HCT116 (cell line): ENCODE data around the gene MOCS2. TPM values are rescaled to one million over a fixed set of nuclear protein-coding genes. Genes with fewer than 3 reads are reported as not detected.

Source experiments
- ATAC-seq: fragments of 200-7000 bp; cut with Tn5 transposase; 2 replicates; pipeline ENCODE4 v1.9.1; 2020; ENCODE audit warnings: mild to moderate bottlenecking, moderate library complexity
- BruUV-seq: library from RNA; stranded (reverse); fragments of 400-500 nt; replicated peaks from 2 replicates; lab custom pipeline; 2021; lab: Mats Ljungman, UMichigan
- CTCF ChIA-PET: fragments of 300-600 bp; sonication (Branson Sonifier 250); formaldehyde crosslinking; loops from one replicate; lab custom pipeline; 2021; ENCODE audit warnings: antibody characterized with exemption; lab: Charles Lee
- POLR2A ChIA-PET: fragments of 300-600, 350-600 bp; sonication (Branson Sonifier 250); formaldehyde crosslinking; loops from one replicate; lab custom pipeline; 2021; ENCODE audit warnings: antibody characterized with exemption; lab: Charles Lee
- RAD21 ChIA-PET, 2 experiments: fragments of 300-600 bp; sonication (Branson Sonifier 250); formaldehyde crosslinking; loops; one replicate each; lab custom pipeline; 2023; ENCODE audit warnings: low total read pairs in 2 of 2; ENCODE audit not compliant: uncharacterized antibody in 2 of 2, unreplicated experiment in 2 of 2, low non-redundant PET in 1 of 2; lab: Charles Lee
- DNase-seq: peaks from one replicate; pipeline ENCODE4 v3.0.0-alpha.2; 2010; ENCODE audit warnings: low read depth, low spot score
- H2AFZ ChIP-seq: fragments of 200-600 bp; shearing (Covaris generic), sonication (generic); 2 replicates; pipeline ENCODE4 v1.6.1; 2017; ENCODE audit warnings: low read depth, mixed run types, mixed read lengths, antibody characterized with exemption, low read length; ENCODE audit not compliant: poor library complexity, severe bottlenecking
- H3K27ac ChIP-seq: 2 replicates; pipeline ENCODE4 v1.5.1; 2012; ENCODE audit warnings: low read depth, low read length
- H3K27me3 ChIP-seq: fragments of 200-600 bp; sonication (generic); 2 replicates; pipeline ENCODE4 v1.6.1; 2016; ENCODE audit warnings: mixed run types, low read length, mixed read lengths; ENCODE audit not compliant: insufficient read depth
- H3K36me3 ChIP-seq, 2 experiments: fragments of 200-500 bp in 1 of 2; fragments of 200-600 bp in 1 of 2; sonication (Bioruptor generic) in 1 of 2; sonication (generic) in 1 of 2; 2 replicates each; pipeline versions ENCODE4 v1.5.1 to v1.6.1; 2014 to 2016; ENCODE audit warnings: low read length in 2 of 2, inconsistent platforms in 1 of 2, mixed read lengths in 1 of 2, mixed run types in 1 of 2; ENCODE audit not compliant: insufficient read depth in 2 of 2, control insufficient read depth in 1 of 2
- H3K4me1 ChIP-seq, 2 experiments: fragments of 200-600 bp in 1 of 2; sonication (generic) in 1 of 2; 2 replicates each; pipeline versions ENCODE4 v1.5.1 to v1.6.1; 2012 to 2017; ENCODE audit warnings: low read length in 2 of 2, inconsistent platforms in 1 of 2, mild to moderate bottlenecking in 1 of 2, mixed read lengths in 1 of 2, mixed run types in 1 of 2, moderate library complexity in 1 of 2; ENCODE audit not compliant: insufficient read depth in 2 of 2, control insufficient read depth in 1 of 2
- H3K4me2 ChIP-seq: fragments of 200-600 bp; sonication (generic); 2 replicates; pipeline ENCODE4 v1.6.1; 2017; ENCODE audit warnings: mixed run types, low read length, mixed read lengths
- H3K4me3 ChIP-seq, 2 experiments: fragments of 200-600 bp in 1 of 2; sonication (generic) in 1 of 2; replicated peaks in 1 of 2; 2 replicates each; pipeline ENCODE4 v1.5.1; 2011 to 2016; ENCODE audit warnings: low read length in 2 of 2, control low read depth in 1 of 2, low read depth in 1 of 2, mild to moderate bottlenecking in 1 of 2, mixed read lengths in 1 of 2, mixed run types in 1 of 2
- H3K79me2 ChIP-seq: fragments of 200-600 bp; sonication (generic); 2 replicates; pipeline ENCODE4 v1.6.1; 2017; ENCODE audit warnings: mild to moderate bottlenecking, mixed run types, low read length, moderate library complexity, mixed read lengths; ENCODE audit not compliant: insufficient read depth
- H3K9ac ChIP-seq: fragments of 200-600 bp; sonication (generic); 2 replicates; pipeline ENCODE4 v1.6.1; 2016; ENCODE audit warnings: low read length, mixed read lengths
- H3K9me2 ChIP-seq: fragments of 200-600 bp; sonication (generic), shearing (Covaris generic); 2 replicates; pipeline ENCODE4 v1.6.1; 2017; ENCODE audit warnings: mixed run types, mild to moderate bottlenecking, moderate library complexity; ENCODE audit not compliant: insufficient read depth
- H3K9me3 ChIP-seq, 2 experiments: fragments of 200-500 bp in 1 of 2; fragments of 200-600 bp in 1 of 2; sonication (Bioruptor generic) in 1 of 2; sonication (generic) in 1 of 2; 2 replicates each; pipeline ENCODE4 v1.6.1; 2014 to 2017; ENCODE audit warnings: low read length in 2 of 2, mixed read lengths in 2 of 2, inconsistent platforms in 1 of 2, low read depth in 1 of 2, mild to moderate bottlenecking in 1 of 2, mixed run types in 1 of 2, moderate library complexity in 1 of 2; ENCODE audit not compliant: control insufficient read depth in 1 of 2, insufficient read depth in 1 of 2
- H4K20me1 ChIP-seq: fragments of 200-600 bp; sonication (generic), shearing (Covaris generic); 2 replicates; pipeline ENCODE4 v1.6.1; 2017; ENCODE audit warnings: mixed run types, mild to moderate bottlenecking, moderate library complexity; ENCODE audit not compliant: insufficient read depth
- CBX3 ChIP-seq: IDR thresholded peaks from 2 replicates; pipeline ENCODE4 v1.6.1; 2012; ENCODE audit warnings: low read depth
- CEBPB ChIP-seq: IDR thresholded peaks from 2 replicates; pipeline ENCODE4 v1.6.1; 2012; ENCODE audit warnings: low read depth
- EGR1 ChIP-seq: IDR thresholded peaks from 2 replicates; pipeline ENCODE4 v1.6.1; 2012; ENCODE audit warnings: low read depth
- ELF1 ChIP-seq: IDR thresholded peaks from 2 replicates; pipeline ENCODE4 v1.6.1; 2012; ENCODE audit warnings: low read depth, borderline replicate concordance
- EZH2 ChIP-seq: fragments of 200-600 bp; sonication (generic); IDR thresholded peaks from 2 replicates; pipeline ENCODE4 v1.6.1; 2017; ENCODE audit warnings: antibody characterized with exemption, mixed run types
- FOSL1 ChIP-seq: IDR thresholded peaks from 2 replicates; pipeline ENCODE4 v1.6.1; 2012; ENCODE audit warnings: low read depth
- JUND ChIP-seq: IDR thresholded peaks from 2 replicates; pipeline ENCODE4 v1.6.1; 2012
- POLR2A ChIP-seq: IDR thresholded peaks from 2 replicates; pipeline ENCODE4 v1.7.0; 2011; ENCODE audit warnings: borderline replicate concordance; ENCODE audit not compliant: insufficient read depth, insufficient read length; ENCODE audit errors: extremely low read depth
- RAD21 ChIP-seq: IDR thresholded peaks from 2 replicates; pipeline ENCODE4 v1.6.1; 2012; ENCODE audit warnings: low read depth, mild to moderate bottlenecking
- SIN3A ChIP-seq: IDR thresholded peaks from 2 replicates; pipeline ENCODE4 v1.6.1; 2012; ENCODE audit warnings: low read depth
- SP1 ChIP-seq: IDR thresholded peaks from 2 replicates; pipeline ENCODE4 v1.6.1; 2012; ENCODE audit warnings: low read depth
- SRF ChIP-seq: IDR thresholded peaks from 2 replicates; pipeline ENCODE4 v1.6.1; 2012; ENCODE audit warnings: low read depth
- YY1 ChIP-seq: IDR thresholded peaks from 2 replicates; pipeline ENCODE4 v1.6.1; 2011; ENCODE audit warnings: low read length, low read depth, moderate library complexity, mild to moderate bottlenecking; ENCODE audit not compliant: insufficient replicate concordance; ENCODE audit errors: extremely low read depth
- ZFX ChIP-seq: fragments of 450-650 bp; IDR thresholded peaks from 2 replicates; pipeline ENCODE4 v1.6.1; 2017
- ZNF274 ChIP-seq: fragments of 200-500 bp; sonication (Bioruptor generic); IDR thresholded peaks from 2 replicates; pipeline ENCODE4 v1.6.1; 2014; ENCODE audit warnings: mild to moderate bottlenecking, low read depth, low read length, inconsistent platforms
- intact Hi-C: fragments of 100-400 bp; cut with micrococcal nuclease; formaldehyde crosslinking; loops from 2 replicates; pipeline ENCODE4 v1.10.0; 2022
- total RNA-seq: library from RNA; stranded (reverse); gene quantifications from one replicate; pipeline ENCODE4 v1.2.1, GENCODE V29; 2021; ENCODE audit not compliant: unreplicated experiment
- TF ChIP-seq, protein P1 (sequence below): IDR thresholded peaks from 2 replicates; pipeline ENCODE4 v1.6.1; 2012; ENCODE audit warnings: low read depth
- TF ChIP-seq, protein P2 (sequence below): IDR thresholded peaks from 2 replicates; pipeline ENCODE4 v1.6.1; 2011; ENCODE audit warnings: mild to moderate bottlenecking, low read length, moderate library complexity; ENCODE audit not compliant: insufficient replicate concordance; ENCODE audit errors: extremely low read depth
- TF ChIP-seq, protein P3 (sequence below), 3 experiments: fragments of 200-600 bp in 1 of 3; sonication (generic) in 1 of 3; IDR thresholded peaks in 2 of 3; conservative IDR thresholded peaks in 1 of 3; 2 replicates each; pipeline ENCODE4 v1.5.1; 2012 to 2017; ENCODE audit warnings: low read depth in 2 of 3, low read length in 2 of 3, antibody characterized with exemption in 1 of 3, borderline replicate concordance in 1 of 3, control low read depth in 1 of 3, mild to moderate bottlenecking in 1 of 3, mixed read lengths in 1 of 3, mixed run types in 1 of 3, moderate library complexity in 1 of 3; ENCODE audit not compliant: insufficient read depth in 1 of 3
- TF ChIP-seq, protein P4 (sequence below): IDR thresholded peaks from 2 replicates; pipeline ENCODE4 v1.6.1; 2012
- TF ChIP-seq, protein P5 (sequence below): IDR thresholded peaks from 2 replicates; pipeline ENCODE4 v1.6.1; 2012

The MOCS2 gene
- total RNA-seq, 1 experiment from 2014 or later, result 34.0 TPM

DNA sequence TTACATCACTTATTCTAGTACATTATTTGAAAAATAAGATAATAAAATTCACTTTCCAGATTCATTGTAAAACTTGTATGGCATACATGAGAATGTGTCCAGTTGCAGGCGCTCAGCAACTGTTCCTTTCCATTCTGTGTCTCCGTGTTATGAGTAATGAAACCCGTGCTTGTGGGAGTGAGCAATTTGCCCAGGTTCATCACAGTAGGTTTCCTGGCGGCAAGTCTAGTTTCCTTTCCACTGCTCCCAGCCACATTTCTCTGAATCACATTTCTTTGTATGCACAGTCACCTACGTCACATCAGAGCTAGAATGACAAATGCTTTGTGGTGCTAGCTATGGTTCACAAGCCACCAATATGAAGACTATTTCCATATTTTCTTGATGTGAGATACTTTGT lies 39.9 kb downstream of the MOCS2 start (continued):
- TF ChIP-seq, protein P1, sequence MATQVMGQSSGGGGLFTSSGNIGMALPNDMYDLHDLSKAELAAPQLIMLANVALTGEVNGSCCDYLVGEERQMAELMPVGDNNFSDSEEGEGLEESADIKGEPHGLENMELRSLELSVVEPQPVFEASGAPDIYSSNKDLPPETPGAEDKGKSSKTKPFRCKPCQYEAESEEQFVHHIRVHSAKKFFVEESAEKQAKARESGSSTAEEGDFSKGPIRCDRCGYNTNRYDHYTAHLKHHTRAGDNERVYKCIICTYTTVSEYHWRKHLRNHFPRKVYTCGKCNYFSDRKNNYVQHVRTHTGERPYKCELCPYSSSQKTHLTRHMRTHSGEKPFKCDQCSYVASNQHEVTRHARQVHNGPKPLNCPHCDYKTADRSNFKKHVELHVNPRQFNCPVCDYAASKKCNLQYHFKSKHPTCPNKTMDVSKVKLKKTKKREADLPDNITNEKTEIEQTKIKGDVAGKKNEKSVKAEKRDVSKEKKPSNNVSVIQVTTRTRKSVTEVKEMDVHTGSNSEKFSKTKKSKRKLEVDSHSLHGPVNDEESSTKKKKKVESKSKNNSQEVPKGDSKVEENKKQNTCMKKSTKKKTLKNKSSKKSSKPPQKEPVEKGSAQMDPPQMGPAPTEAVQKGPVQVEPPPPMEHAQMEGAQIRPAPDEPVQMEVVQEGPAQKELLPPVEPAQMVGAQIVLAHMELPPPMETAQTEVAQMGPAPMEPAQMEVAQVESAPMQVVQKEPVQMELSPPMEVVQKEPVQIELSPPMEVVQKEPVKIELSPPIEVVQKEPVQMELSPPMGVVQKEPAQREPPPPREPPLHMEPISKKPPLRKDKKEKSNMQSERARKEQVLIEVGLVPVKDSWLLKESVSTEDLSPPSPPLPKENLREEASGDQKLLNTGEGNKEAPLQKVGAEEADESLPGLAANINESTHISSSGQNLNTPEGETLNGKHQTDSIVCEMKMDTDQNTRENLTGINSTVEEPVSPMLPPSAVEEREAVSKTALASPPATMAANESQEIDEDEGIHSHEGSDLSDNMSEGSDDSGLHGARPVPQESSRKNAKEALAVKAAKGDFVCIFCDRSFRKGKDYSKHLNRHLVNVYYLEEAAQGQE, result no peak

DNA sequence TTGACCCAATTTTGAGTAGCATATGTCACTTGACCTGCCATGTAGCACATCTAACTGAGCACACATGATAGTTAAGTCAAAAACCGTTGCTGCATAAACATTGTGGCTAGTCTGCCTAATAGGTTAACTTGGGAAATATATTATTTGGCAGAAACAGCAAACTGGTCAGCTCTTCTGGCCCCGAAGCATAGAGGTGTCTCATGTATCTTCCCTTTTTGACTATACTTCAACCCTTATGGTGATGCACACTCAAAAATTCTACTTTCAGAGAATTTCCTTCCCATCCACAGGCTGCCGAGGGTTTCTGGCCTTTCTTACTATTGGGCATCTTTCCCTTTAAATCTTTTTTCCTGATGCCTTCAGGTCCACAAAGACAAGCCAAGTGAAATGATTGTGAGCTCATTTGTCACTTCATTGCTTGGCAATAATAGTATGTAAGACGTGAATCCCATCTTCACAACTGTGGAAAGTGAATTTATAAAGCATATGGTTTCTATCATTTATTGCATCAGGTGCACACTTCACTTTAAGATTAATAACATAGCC lies 41.2 kb downstream of the MOCS2 start:
- Histone ChIP-seq H3K4me1 (no peaks in the 10 kb centered on the region), H3K9me2 (no peaks in the 10 kb centered on the region), H3K79me2 (no peaks in the 10 kb centered on the region), H2AFZ (no peak overlapping the region), H3K27me3 (no peaks in the 10 kb centered on the region), H3K4me3 (no peak overlapping the region), H3K9me3 (no peaks in the 10 kb centered on the region), H3K27ac (no peak overlapping the region), H3K9ac (no peak overlapping the region), H3K4me2 (no peak overlapping the region), H4K20me1 (no peaks in the 10 kb centered on the region), H3K36me3 (peaks cover 17 to 62% of the 10 kb centered on the region in 2 experiments; a peak in 3 of 4 replicates)
- CTCF ChIA-PET, result no interaction called here
- POLR2A ChIA-PET, result no interaction called here
- DNase-seq, result no peak
- RAD21 ChIA-PET, result no interaction called here
- intact Hi-C loops, result no loop called here
- ATAC-seq, result no peak
- no TSS peak for BruUV-seq
- TF ChIP-seq SP1 (no peak), EZH2 (no peak), SIN3A (no peak), CEBPB (no peak), EGR1 (no peak), POLR2A (no peak), ZFX (no peak), RAD21 (no peak), SRF (no peak), ELF1 (no peak), JUND (no peak), ZNF274 (no peak), CBX3 (no peak), YY1 (no peak), FOSL1 (no peak)
- TF ChIP-seq, protein P2, sequence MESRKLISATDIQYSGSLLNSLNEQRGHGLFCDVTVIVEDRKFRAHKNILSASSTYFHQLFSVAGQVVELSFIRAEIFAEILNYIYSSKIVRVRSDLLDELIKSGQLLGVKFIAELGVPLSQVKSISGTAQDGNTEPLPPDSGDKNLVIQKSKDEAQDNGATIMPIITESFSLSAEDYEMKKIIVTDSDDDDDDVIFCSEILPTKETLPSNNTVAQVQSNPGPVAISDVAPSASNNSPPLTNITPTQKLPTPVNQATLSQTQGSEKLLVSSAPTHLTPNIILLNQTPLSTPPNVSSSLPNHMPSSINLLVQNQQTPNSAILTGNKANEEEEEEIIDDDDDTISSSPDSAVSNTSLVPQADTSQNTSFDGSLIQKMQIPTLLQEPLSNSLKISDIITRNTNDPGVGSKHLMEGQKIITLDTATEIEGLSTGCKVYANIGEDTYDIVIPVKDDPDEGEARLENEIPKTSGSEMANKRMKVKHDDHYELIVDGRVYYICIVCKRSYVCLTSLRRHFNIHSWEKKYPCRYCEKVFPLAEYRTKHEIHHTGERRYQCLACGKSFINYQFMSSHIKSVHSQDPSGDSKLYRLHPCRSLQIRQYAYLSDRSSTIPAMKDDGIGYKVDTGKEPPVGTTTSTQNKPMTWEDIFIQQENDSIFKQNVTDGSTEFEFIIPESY, result no peak
- TF ChIP-seq, protein P3, sequence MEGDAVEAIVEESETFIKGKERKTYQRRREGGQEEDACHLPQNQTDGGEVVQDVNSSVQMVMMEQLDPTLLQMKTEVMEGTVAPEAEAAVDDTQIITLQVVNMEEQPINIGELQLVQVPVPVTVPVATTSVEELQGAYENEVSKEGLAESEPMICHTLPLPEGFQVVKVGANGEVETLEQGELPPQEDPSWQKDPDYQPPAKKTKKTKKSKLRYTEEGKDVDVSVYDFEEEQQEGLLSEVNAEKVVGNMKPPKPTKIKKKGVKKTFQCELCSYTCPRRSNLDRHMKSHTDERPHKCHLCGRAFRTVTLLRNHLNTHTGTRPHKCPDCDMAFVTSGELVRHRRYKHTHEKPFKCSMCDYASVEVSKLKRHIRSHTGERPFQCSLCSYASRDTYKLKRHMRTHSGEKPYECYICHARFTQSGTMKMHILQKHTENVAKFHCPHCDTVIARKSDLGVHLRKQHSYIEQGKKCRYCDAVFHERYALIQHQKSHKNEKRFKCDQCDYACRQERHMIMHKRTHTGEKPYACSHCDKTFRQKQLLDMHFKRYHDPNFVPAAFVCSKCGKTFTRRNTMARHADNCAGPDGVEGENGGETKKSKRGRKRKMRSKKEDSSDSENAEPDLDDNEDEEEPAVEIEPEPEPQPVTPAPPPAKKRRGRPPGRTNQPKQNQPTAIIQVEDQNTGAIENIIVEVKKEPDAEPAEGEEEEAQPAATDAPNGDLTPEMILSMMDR (IDR thresholded peaks at IDR 0.05 in 2 of 3, conservative IDR thresholded peaks at IDR 0.05 in 1 of 3; ENCODE audit: borderline replicate concordance in 1 of 3, insufficient read depth in 1 of 3, low read depth in 2 of 3, low read length in 2 of 3), result no peak
- TF ChIP-seq, protein P4, sequence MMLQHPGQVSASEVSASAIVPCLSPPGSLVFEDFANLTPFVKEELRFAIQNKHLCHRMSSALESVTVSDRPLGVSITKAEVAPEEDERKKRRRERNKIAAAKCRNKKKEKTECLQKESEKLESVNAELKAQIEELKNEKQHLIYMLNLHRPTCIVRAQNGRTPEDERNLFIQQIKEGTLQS, result no peak
- TF ChIP-seq, protein P5, sequence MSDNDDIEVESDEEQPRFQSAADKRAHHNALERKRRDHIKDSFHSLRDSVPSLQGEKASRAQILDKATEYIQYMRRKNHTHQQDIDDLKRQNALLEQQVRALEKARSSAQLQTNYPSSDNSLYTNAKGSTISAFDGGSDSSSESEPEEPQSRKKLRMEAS, result no peak
